Neural cell (in vitro differentiated cells): Measurements from ENCODE around the gene UQCRC1. TPM values are rescaled to one million over a fixed set of nuclear protein-coding genes. Genes with fewer than 3 reads are reported as not detected.

Experiments
- H2AFZ ChIP-seq: fragments of 200-600, 300-800 bp; sonication (generic), shearing (Covaris generic); 2 replicates; pipeline ENCODE4 v1.6.0; 2014; ENCODE audit warnings: low read depth, mild to moderate bottlenecking, antibody characterized with exemption, low read length, moderate library complexity
- H3F3A ChIP-seq: fragments of 200-600 bp; shearing (Covaris generic); 2 replicates; pipeline ENCODE4 v1.6.1; 2016; ENCODE audit warnings: mild to moderate bottlenecking, moderate library complexity, mixed read lengths, antibody characterized with exemption, low read length; ENCODE audit not compliant: insufficient read depth, poor library complexity, severe bottlenecking
- H3K27ac ChIP-seq: fragments of 200-600, 300-800 bp; sonication (generic), shearing (Covaris generic); 2 replicates; pipeline ENCODE4 v1.5.1; 2014; ENCODE audit warnings: mild to moderate bottlenecking, low read length, moderate library complexity
- H3K27me3 ChIP-seq: fragments of 300-800, 200-600 bp; sonication (generic), shearing (Covaris generic); 2 replicates; pipeline ENCODE4 v1.6.0; 2014; ENCODE audit warnings: mild to moderate bottlenecking, low read depth, low read length, moderate library complexity; ENCODE audit not compliant: insufficient read depth
- H3K36me3 ChIP-seq: fragments of 300-800, 200-600 bp; sonication (generic), shearing (Covaris generic); 2 replicates; pipeline ENCODE4 v1.5.1; 2014; ENCODE audit warnings: mild to moderate bottlenecking, antibody characterized with exemption, low read length, moderate library complexity; ENCODE audit not compliant: insufficient read depth
- H3K4me2 ChIP-seq: fragments of 300-800, 200-600 bp; sonication (generic), shearing (Covaris generic); 2 replicates; pipeline ENCODE4 v1.6.0; 2014; ENCODE audit warnings: mild to moderate bottlenecking, low read length
- H3K4me3 ChIP-seq: fragments of 300-800, 200-600 bp; sonication (generic), shearing (Covaris generic); 2 replicates; pipeline ENCODE4 v1.5.1; 2014; ENCODE audit warnings: mild to moderate bottlenecking, low read length, moderate library complexity
- H3K79me2 ChIP-seq: fragments of 200-600 bp; shearing (Covaris generic); replicated peaks from 2 replicates; pipeline ENCODE4 v1.6.0; 2014; ENCODE audit warnings: mild to moderate bottlenecking, low read length, moderate library complexity; ENCODE audit not compliant: insufficient read depth
- H3K9ac ChIP-seq: fragments of 300-800, 200-600 bp; sonication (generic), shearing (Covaris generic); 2 replicates; pipeline ENCODE4 v1.6.1; 2016; ENCODE audit warnings: mild to moderate bottlenecking, low read length, mixed read lengths
- H3K9me2 ChIP-seq: fragments of 200-600 bp; shearing (Covaris generic); 2 replicates; pipeline ENCODE4 v1.6.1; 2016; ENCODE audit warnings: mild to moderate bottlenecking, low read length, mixed read lengths; ENCODE audit not compliant: insufficient read depth
- H3K9me3 ChIP-seq: fragments of 200-600, 300-800 bp; sonication (generic), shearing (Covaris generic); 2 replicates; pipeline ENCODE4 v1.6.1; 2016; ENCODE audit warnings: mild to moderate bottlenecking, mixed run types, low read length, moderate library complexity, mixed read lengths
- H4K20me1 ChIP-seq: fragments of 200-600 bp; shearing (Covaris generic); 2 replicates; pipeline ENCODE4 v1.6.1; 2016; ENCODE audit warnings: mild to moderate bottlenecking, mixed run types; ENCODE audit not compliant: insufficient read depth
- EP300 ChIP-seq: fragments of 450-650 bp; conservative IDR thresholded peaks from 2 replicates; pipeline ENCODE4 v1.6.1; 2014; ENCODE audit warnings: antibody characterized with exemption, mild to moderate bottlenecking, moderate library complexity; ENCODE audit not compliant: poor library complexity, severe bottlenecking
- EZH2 ChIP-seq: fragments of 200-600, 300-800 bp; shearing (Covaris generic), sonication (generic); IDR thresholded peaks from 2 replicates; pipeline ENCODE4 v1.6.1; 2014; ENCODE audit warnings: antibody characterized with exemption, low read length, borderline replicate concordance, mild to moderate bottlenecking; ENCODE audit not compliant: insufficient read depth, poor library complexity, severe bottlenecking
- MXI1 ChIP-seq: fragments of 450-650 bp; conservative IDR thresholded peaks from 2 replicates; pipeline ENCODE4 v1.6.1; 2014; ENCODE audit warnings: antibody characterized with exemption, mild to moderate bottlenecking; ENCODE audit not compliant: poor library complexity, severe bottlenecking
- POLR2AphosphoS5 ChIP-seq: IDR thresholded peaks from 2 replicates; pipeline ENCODE4 v1.6.1; 2012
- RAD21 ChIP-seq: fragments of 450-650 bp; conservative IDR thresholded peaks from 2 replicates; pipeline ENCODE4 v1.6.1; 2014; ENCODE audit warnings: antibody characterized with exemption, mild to moderate bottlenecking, moderate library complexity
- REST ChIP-seq: IDR thresholded peaks from 2 replicates; pipeline ENCODE4 v1.6.1; 2012; ENCODE audit warnings: borderline replicate concordance
- SMC3 ChIP-seq: fragments of 450-650 bp; conservative IDR thresholded peaks from 2 replicates; pipeline ENCODE4 v1.6.1; 2014; ENCODE audit warnings: antibody characterized with exemption, mild to moderate bottlenecking, moderate library complexity; ENCODE audit not compliant: poor library complexity
- TAF1 ChIP-seq: IDR thresholded peaks from 2 replicates; pipeline ENCODE4 v1.6.1; 2012; ENCODE audit warnings: low read depth
- polyA plus RNA-seq: library from polyadenylated mRNA; depleted of rRNA; stranded (reverse); fragments of >200 nt; gene quantifications from 2 replicates; pipeline ENCODE4 v1.2.3, GENCODE V29; 2014
- TF ChIP-seq, protein P1 (sequence below): fragments of 450-650 bp; IDR thresholded peaks from 2 replicates; pipeline ENCODE4 v1.5.1; 2014; ENCODE audit warnings: antibody characterized with exemption, mild to moderate bottlenecking, moderate library complexity; ENCODE audit not compliant: poor library complexity, severe bottlenecking

The UQCRC1 gene
- polyA plus RNA-seq, 1 donor from 2014 or later, result 333 TPM

- Histone ChIP-seq H3K9me2 (no peaks in the 10 kb centered on the region), H3K27me3 (no peaks in the 10 kb centered on the region), H2AFZ (no peak overlapping the region), H3K9ac (no peak overlapping the region), H3K79me2 (no peaks in the 10 kb centered on the region), H3K9me3 (no peaks in the 10 kb centered on the region), H3K4me2 (no peak overlapping the region), H3K4me3 (no peak overlapping the region), H3K27ac (no peak overlapping the region), H4K20me1 (no peaks in the 10 kb centered on the region), H3K36me3 (no peaks in the 10 kb centered on the region), H3F3A (no peaks in the 10 kb centered on the region)
- TF ChIP-seq POLR2AphosphoS5 (no peak), RAD21 (no peak), EZH2 (no peak), SMC3 (no peak), EP300 (no peak), TAF1 (no peak), REST (no peak), MXI1 (no peak)
- TF ChIP-seq, protein P1, sequence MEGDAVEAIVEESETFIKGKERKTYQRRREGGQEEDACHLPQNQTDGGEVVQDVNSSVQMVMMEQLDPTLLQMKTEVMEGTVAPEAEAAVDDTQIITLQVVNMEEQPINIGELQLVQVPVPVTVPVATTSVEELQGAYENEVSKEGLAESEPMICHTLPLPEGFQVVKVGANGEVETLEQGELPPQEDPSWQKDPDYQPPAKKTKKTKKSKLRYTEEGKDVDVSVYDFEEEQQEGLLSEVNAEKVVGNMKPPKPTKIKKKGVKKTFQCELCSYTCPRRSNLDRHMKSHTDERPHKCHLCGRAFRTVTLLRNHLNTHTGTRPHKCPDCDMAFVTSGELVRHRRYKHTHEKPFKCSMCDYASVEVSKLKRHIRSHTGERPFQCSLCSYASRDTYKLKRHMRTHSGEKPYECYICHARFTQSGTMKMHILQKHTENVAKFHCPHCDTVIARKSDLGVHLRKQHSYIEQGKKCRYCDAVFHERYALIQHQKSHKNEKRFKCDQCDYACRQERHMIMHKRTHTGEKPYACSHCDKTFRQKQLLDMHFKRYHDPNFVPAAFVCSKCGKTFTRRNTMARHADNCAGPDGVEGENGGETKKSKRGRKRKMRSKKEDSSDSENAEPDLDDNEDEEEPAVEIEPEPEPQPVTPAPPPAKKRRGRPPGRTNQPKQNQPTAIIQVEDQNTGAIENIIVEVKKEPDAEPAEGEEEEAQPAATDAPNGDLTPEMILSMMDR, result no peak
Observed at GRCh38 chr3:48565186-48565585, 44.3 kb downstream of the UQCRC1 start.

- Histone ChIP-seq H3K9ac (no peak overlapping the region), H3K79me2 (no peaks in the 10 kb centered on the region), H3K27me3 (no peaks in the 10 kb centered on the region), H3K4me3 (no peak overlapping the region), H3K9me2 (no peaks in the 10 kb centered on the region), H3F3A (no peaks in the 10 kb centered on the region), H3K4me2 (no peak overlapping the region), H4K20me1 (no peaks in the 10 kb centered on the region), H3K27ac (no peak overlapping the region), H2AFZ (no peak overlapping the region), H3K36me3 (no peaks in the 10 kb centered on the region), H3K9me3 (no peaks in the 10 kb centered on the region)
- TF ChIP-seq MXI1 (no peak), REST (no peak), TAF1 (no peak), SMC3 (no peak), EZH2 (no peak), RAD21 (no peak), POLR2AphosphoS5 (no peak), EP300 (no peak)
- TF ChIP-seq, protein P1, result no peak
Observed at GRCh38 chr3:48564667-48565066, 44.8 kb downstream of the UQCRC1 start.
